HepG2 (cell line): Measurements from ENCODE around the gene RASAL3. TPM values are rescaled to one million over a fixed set of nuclear protein-coding genes. Genes with fewer than 3 reads are reported as not detected.

Experiments used
- CHCHD3 ChIP-seq: sonication (generic); formaldehyde crosslinking; IDR thresholded peaks from 2 replicates; pipeline ENCODE4 v1.8.0; 2022; ENCODE audit warnings: mild to moderate bottlenecking, missing genetic modification reagents, moderate library complexity
- E2F1 ChIP-seq: sonication (generic); formaldehyde crosslinking; IDR thresholded peaks from 2 replicates; pipeline ENCODE4 v1.5.0; 2020; ENCODE audit warnings: missing genetic modification reagents
- ESRRA ChIP-seq: sonication (generic); formaldehyde crosslinking; IDR thresholded peaks from 2 replicates; pipeline ENCODE4 v1.5.1; 2020; ENCODE audit warnings: mild to moderate bottlenecking, low read depth, missing genetic modification reagents
- FOSL2 ChIP-seq: sonication (generic); formaldehyde crosslinking; IDR thresholded peaks from 2 replicates; pipeline ENCODE4 v1.4.0; 2020; ENCODE audit warnings: missing genetic modification reagents
- HDAC1 ChIP-seq: sonication (generic); formaldehyde crosslinking; IDR thresholded peaks from 2 replicates; pipeline ENCODE4 v1.5.1; 2020; ENCODE audit warnings: mild to moderate bottlenecking, missing genetic modification reagents
- HIVEP1 ChIP-seq: sonication (generic); formaldehyde crosslinking; IDR thresholded peaks from 2 replicates; pipeline ENCODE4 v1.4.0; 2020; ENCODE audit warnings: mild to moderate bottlenecking, missing genetic modification reagents
- HOXA3 ChIP-seq: sonication (generic); formaldehyde crosslinking; IDR thresholded peaks from 2 replicates; pipeline ENCODE4 v1.5.0; 2020; ENCODE audit warnings: missing genetic modification reagents
- MED1 ChIP-seq: sonication (generic); formaldehyde crosslinking; IDR thresholded peaks from 2 replicates; pipeline ENCODE4 v1.4.0; 2020; ENCODE audit warnings: missing genetic modification reagents
- PHF21A ChIP-seq: sonication (generic); formaldehyde crosslinking; IDR thresholded peaks from 2 replicates; pipeline ENCODE4 v1.5.0; 2020; ENCODE audit warnings: mild to moderate bottlenecking, missing genetic modification reagents
- RELA ChIP-seq: sonication (generic); formaldehyde crosslinking; IDR thresholded peaks from 2 replicates; pipeline ENCODE4 v1.4.0; 2020; ENCODE audit warnings: missing genetic modification reagents
- RXRA ChIP-seq: sonication (generic); formaldehyde crosslinking; IDR thresholded peaks from 2 replicates; pipeline ENCODE4 v1.5.1; 2020; ENCODE audit warnings: missing genetic modification reagents
- SAP130 ChIP-seq: IDR thresholded peaks from 2 replicates; pipeline ENCODE4 v1.6.1; 2016; ENCODE audit warnings: low read depth
- SKI ChIP-seq: fragments of 450-650 bp; IDR thresholded peaks from one replicate; pipeline ENCODE4 v1.6.1; 2018; ENCODE audit warnings: mild to moderate bottlenecking; ENCODE audit not compliant: partially characterized antibody
- SP1 ChIP-seq, 2 experiments: fragments of 450-650 bp in 1 of 2; sonication (generic) in 1 of 2; formaldehyde crosslinking in 1 of 2; IDR thresholded peaks; 2 replicates each; pipeline versions ENCODE4 v1.4.0 to v1.6.1; 2016 to 2020; ENCODE audit warnings: missing genetic modification reagents in 1 of 2
- THYN1 ChIP-seq: sonication (generic); formaldehyde crosslinking; IDR thresholded peaks from 2 replicates; pipeline ENCODE4 v1.8.1; 2023; ENCODE audit warnings: low read depth, mild to moderate bottlenecking, moderate library complexity, missing genetic modification reagents, borderline replicate concordance
- ZFP90 ChIP-seq: sonication (generic); formaldehyde crosslinking; IDR thresholded peaks from 2 replicates; pipeline ENCODE4 v1.8.0; 2022; ENCODE audit warnings: missing genetic modification reagents, mild to moderate bottlenecking, inconsistent platforms, borderline replicate concordance
- ZKSCAN5 ChIP-seq: sonication (generic); formaldehyde crosslinking; IDR thresholded peaks from 2 replicates; pipeline ENCODE4 v1.5.1; 2020; ENCODE audit warnings: mild to moderate bottlenecking, missing genetic modification reagents
- ZNF512 ChIP-seq: sonication (generic); formaldehyde crosslinking; IDR thresholded peaks from 2 replicates; pipeline ENCODE4 v1.4.0; 2020; ENCODE audit warnings: mild to moderate bottlenecking, missing genetic modification reagents
- ZNF776 ChIP-seq: sonication (generic); formaldehyde crosslinking; IDR thresholded peaks from 2 replicates; pipeline ENCODE4 v1.4.0; 2020; ENCODE audit warnings: mild to moderate bottlenecking, missing genetic modification reagents
- polyA plus RNA-seq, 8 experiments: library from polyadenylated mRNA; depleted of rRNA in 3 of 8; stranded (reverse) in 7 of 8; unstranded in 1 of 8; fragments of >200 nt; fragmentation: Illumina TruSeq in 4 of 8; extraction: Trizol in 4 of 8; gene quantifications; 2 replicates each; pipeline versions ENCODE4 v1.2.1 to v1.2.3, GENCODE V29; 2011 to 2016; ENCODE audit warnings: low read depth in 4 of 8, missing spikeins in 1 of 8, mixed read lengths in 1 of 8; ENCODE audit not compliant: insufficient read depth in 1 of 8
- total RNA-seq, 5 experiments: library from RNA; depleted of rRNA; stranded (reverse); fragments of >200 nt; fragmentation: Illumina TruSeq; extraction: Trizol; gene quantifications; 2 replicates each; pipeline ENCODE4 v1.2.3, GENCODE V29; 2016; ENCODE audit warnings: low read depth in 1 of 5
- TF ChIP-seq, protein P1 (sequence below): sonication (generic); formaldehyde crosslinking; IDR thresholded peaks from 2 replicates; pipeline ENCODE4 v1.5.0; 2020; ENCODE audit warnings: mild to moderate bottlenecking, missing genetic modification reagents, borderline replicate concordance
- TF ChIP-seq, protein P2 (sequence below): sonication (generic); formaldehyde crosslinking; IDR thresholded peaks from 2 replicates; pipeline ENCODE4 v1.5.1; 2020; ENCODE audit warnings: missing genetic modification reagents, mild to moderate bottlenecking, borderline replicate concordance

Gene RASAL3
- total and polyA plus RNA-seq, 2 of the 13 experiments (the other 11 are each of a cell fraction or from before 2014, with no cell fraction given), result not detected

DNA sequence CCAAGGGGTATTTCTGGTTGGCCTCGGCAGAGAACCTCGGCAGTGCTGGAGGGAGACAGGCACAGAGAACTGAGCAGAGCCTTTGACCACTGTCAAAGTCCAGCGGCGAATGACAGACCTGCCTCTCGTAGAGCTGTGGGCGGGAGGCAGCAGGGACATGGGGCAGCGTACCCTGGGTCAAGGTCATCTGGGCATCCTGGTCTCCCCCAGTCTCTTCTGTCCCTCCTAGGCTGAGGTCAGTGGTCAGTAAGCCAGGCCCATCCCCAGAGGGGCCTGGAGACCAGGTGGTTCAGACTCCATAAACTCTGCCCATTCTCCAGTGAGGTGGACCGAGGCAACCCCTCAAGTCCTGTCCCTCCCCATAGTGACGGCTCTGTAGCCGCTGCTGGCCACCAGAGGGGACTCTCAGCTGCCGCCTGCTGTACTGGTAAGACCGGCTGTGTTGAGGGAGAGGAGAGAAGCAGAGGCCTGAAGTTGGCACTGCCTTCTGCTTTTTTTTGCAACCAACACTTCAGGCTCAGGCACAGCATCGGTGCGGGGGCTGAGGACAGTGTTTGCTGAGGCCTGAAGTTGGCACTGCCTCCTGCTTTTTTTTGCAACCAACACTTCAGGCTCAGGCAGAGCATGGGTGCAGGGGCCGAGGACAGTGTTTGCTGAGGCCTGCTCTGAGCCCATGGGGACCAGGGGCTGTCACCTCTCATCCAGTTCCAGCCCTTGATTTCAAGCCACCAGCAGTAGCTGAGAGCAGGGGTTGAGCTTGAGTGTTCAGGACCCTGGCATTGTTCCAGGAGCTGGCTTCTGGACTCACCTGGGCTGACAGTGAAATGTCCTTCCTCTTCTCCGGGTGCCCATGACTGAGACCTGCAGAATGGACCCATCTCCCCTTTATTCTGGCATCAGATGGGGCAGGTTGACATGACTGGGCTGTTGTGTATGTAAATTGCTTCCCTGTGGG lies 15.3 kb upstream of the RASAL3 start, which contains the start of gene PGLYRP2 (continued):
- TF ChIP-seq, protein P1, sequence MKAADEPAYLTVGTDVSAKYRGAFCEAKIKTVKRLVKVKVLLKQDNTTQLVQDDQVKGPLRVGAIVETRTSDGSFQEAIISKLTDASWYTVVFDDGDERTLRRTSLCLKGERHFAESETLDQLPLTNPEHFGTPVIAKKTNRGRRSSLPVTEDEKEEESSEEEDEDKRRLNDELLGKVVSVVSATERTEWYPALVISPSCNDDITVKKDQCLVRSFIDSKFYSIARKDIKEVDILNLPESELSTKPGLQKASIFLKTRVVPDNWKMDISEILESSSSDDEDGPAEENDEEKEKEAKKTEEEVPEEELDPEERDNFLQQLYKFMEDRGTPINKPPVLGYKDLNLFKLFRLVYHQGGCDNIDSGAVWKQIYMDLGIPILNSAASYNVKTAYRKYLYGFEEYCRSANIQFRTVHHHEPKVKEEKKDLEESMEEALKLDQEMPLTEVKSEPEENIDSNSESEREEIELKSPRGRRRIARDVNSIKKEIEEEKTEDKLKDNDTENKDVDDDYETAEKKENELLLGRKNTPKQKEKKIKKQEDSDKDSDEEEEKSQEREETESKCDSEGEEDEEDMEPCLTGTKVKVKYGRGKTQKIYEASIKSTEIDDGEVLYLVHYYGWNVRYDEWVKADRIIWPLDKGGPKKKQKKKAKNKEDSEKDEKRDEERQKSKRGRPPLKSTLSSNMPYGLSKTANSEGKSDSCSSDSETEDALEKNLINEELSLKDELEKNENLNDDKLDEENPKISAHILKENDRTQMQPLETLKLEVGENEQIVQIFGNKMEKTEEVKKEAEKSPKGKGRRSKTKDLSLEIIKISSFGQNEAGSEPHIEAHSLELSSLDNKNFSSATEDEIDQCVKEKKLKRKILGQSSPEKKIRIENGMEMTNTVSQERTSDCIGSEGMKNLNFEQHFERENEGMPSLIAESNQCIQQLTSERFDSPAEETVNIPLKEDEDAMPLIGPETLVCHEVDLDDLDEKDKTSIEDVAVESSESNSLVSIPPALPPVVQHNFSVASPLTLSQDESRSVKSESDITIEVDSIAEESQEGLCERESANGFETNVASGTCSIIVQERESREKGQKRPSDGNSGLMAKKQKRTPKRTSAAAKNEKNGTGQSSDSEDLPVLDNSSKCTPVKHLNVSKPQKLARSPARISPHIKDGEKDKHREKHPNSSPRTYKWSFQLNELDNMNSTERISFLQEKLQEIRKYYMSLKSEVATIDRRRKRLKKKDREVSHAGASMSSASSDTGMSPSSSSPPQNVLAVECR (CRISPR knock-in tag), result peak; percentile 31; the same call in 1 of the 2 replicates
- no peak for TF ChIP-seq THYN1 (CRISPR knock-in tag)
- no peak for TF ChIP-seq HIVEP1
- 0 out of 2 replicates have a peak, but pooled peaks have one; percentile 53 for TF ChIP-seq ZNF776 (CRISPR knock-in tag)
- no peak for TF ChIP-seq E2F1 (CRISPR knock-in tag)
- peak; percentile 49; the same call in 1 of the 2 replicates for TF ChIP-seq ZNF512
- 0 out of 2 replicates have a peak, but pooled peaks have one; percentile 44 for TF ChIP-seq CHCHD3 (CRISPR knock-in tag)
- peak; percentile 64; the same call in 1 of the 2 replicates for TF ChIP-seq ZFP90 (CRISPR knock-in tag)
- TF ChIP-seq MED1 (CRISPR knock-in tag), result peak; percentile 59
- peak; percentile 69 for TF ChIP-seq HDAC1 (CRISPR knock-in tag)
- peak; percentile 44; the same call in 1 of the 2 replicates for TF ChIP-seq PHF21A (CRISPR knock-in tag)
- TF ChIP-seq SP1 (IDR thresholded peaks at IDR 0.05), result no peak
- no peak for TF ChIP-seq SP1 (CRISPR knock-in tag; IDR thresholded peaks at IDR 0.05)
- peak; percentile 75 for TF ChIP-seq HOXA3 (CRISPR knock-in tag)
- TF ChIP-seq, protein P2, sequence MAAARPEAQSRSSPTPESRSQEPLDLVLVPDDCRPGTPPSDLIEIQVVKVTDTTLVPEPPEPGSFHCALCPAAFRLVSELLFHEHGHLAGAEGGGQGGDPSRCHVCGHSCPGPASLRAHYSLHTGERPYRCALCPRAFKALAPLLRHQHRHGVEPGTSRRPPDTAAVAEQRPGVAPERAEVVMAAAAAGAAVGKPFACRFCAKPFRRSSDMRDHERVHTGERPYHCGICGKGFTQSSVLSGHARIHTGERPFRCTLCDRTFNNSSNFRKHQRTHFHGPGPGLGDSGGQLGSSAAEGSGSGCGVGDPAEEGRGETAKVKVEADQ (CRISPR knock-in tag), result 0 out of 2 replicates have a peak, but pooled peaks have one; percentile 35
- TF ChIP-seq RELA, result no peak
- no peak for TF ChIP-seq ZKSCAN5 (CRISPR knock-in tag)
- 0 out of 2 replicates have a peak, but pooled peaks have one; percentile 28 for TF ChIP-seq SAP130
- TF ChIP-seq RXRA (CRISPR knock-in tag), result peak; percentile 65; the same call in 1 of the 2 replicates
- TF ChIP-seq SKI, result peak; percentile 37
- 0 out of 2 replicates have a peak, but pooled peaks have one; percentile 1 for TF ChIP-seq FOSL2 (CRISPR knock-in tag)
- TF ChIP-seq ESRRA, result peak; percentile 99
